Measurements from ENCODE around the gene ABRACL. TPM values are rescaled to one million over a fixed set of nuclear protein-coding genes. Genes with fewer than 3 reads are reported as not detected.

Gene ABRACL
- total and polyA plus RNA-seq, 2 donors (not counting 3 experiments of a cell fraction or from before 2014, with no cell fraction given) = 54.4 to 87.4 TPM

- no peak for TF ChIP-seq MAX (IDR thresholded peaks at IDR 0.05; ENCODE audit: insufficient read depth, insufficient read length)
- TF ChIP-seq MYC (IDR thresholded peaks at IDR 0.05; ENCODE audit: low read depth, low read length) = no peak
- TF ChIP-seq JUN (IDR thresholded peaks at IDR 0.05; ENCODE audit: borderline replicate concordance, insufficient read depth, insufficient read length, low read depth) = no peak
- TF ChIP-seq EZH2 (IDR thresholded peaks at IDR 0.05; ENCODE audit: borderline replicate concordance, low read depth, low read length, severe bottlenecking) = no peak
- no peak for TF ChIP-seq CTCF (IDR thresholded peaks at IDR 0.05; ENCODE audit: extremely low read depth in 1 of 2, insufficient read depth in 1 of 2, low read depth in 1 of 2, low read length in 2 of 2)
- TF ChIP-seq POLR2AphosphoS5 (IDR thresholded peaks at IDR 0.05; ENCODE audit: insufficient read depth, low read depth, low read length) = no peak
- TF ChIP-seq POLR2A (IDR thresholded peaks at IDR 0.05; ENCODE audit: low read depth, low read length) = no peak
- TF ChIP-seq FOS (IDR thresholded peaks at IDR 0.05; ENCODE audit: borderline replicate concordance, insufficient read depth, low read length) = no peak
- TF ChIP-seq GATA2 (IDR thresholded peaks at IDR 0.05; ENCODE audit: insufficient read depth, insufficient read length, low read depth, low read length) = no peak
- no peak overlapping the region for H3K4me3 ChIP-seq (replicated peaks in 1 of 3; ENCODE audit: insufficient read depth in 1 of 3, low read depth in 1 of 3, low read length in 3 of 3)
- H3K9ac ChIP-seq (replicated peaks; ENCODE audit: extremely low read depth, insufficient read depth, low read length) = no peak overlapping the region
- no peak for DNase-seq (ENCODE audit: low read depth, low spot score)
- H3K9me3 ChIP-seq (replicated peaks; ENCODE audit: control insufficient read depth, insufficient read depth, low read length) = no peaks in the 10 kb centered on the region
- H3K27ac ChIP-seq (ENCODE audit: insufficient read depth, low read depth, low read length) = no peak overlapping the region
- no peaks in the 10 kb centered on the region for H3K4me1 ChIP-seq (ENCODE audit: control insufficient read depth, extremely low read depth, insufficient read depth, low read length)
- dilution Hi-C loops (cut with MboI; ENCODE audit: extremely low pct_ligation_motif_present, low sequenced_read_pairs) (no loop called here), intact Hi-C loops (cut with micrococcal nuclease) (no loop called here)
- FAIRE-seq = no peak
- H3K27me3 ChIP-seq (ENCODE audit: control insufficient read depth in 2 of 2, insufficient read depth in 2 of 2, low read length in 2 of 2) = peaks cover 0 to 2% of the 10 kb centered on the region in 2 experiments
- H3K9me1 ChIP-seq (replicated peaks; ENCODE audit: control insufficient read depth, extremely low read depth, insufficient read depth, low read length) = no peaks in the 10 kb centered on the region
- H3K4me2 ChIP-seq (ENCODE audit: insufficient read depth, low read length) = no peak overlapping the region
- ChIA-PET CTCF (interaction anchor here (1.5 kb wide), 1 partner anchor 30 kb away, joined by 3 read pairs; no protein-coding TSS in a partner anchor), POLR2A (no interaction called here)
- H4K20me1 ChIP-seq (replicated peaks; ENCODE audit: control insufficient read depth, extremely low read depth, insufficient read depth, low read length) = no peaks in the 10 kb centered on the region
- H3K79me2 ChIP-seq (ENCODE audit: control insufficient read depth, insufficient read depth, low read length) = no peaks in the 10 kb centered on the region
- BruUV-seq (replicated peaks) = no TSS peak
- H3K36me3 ChIP-seq (ENCODE audit: control insufficient read depth in 2 of 2, extremely low read depth in 1 of 2, insufficient read depth in 2 of 2, low read length in 2 of 2) = no peaks in the 10 kb centered on the region
- H2AFZ ChIP-seq (ENCODE audit: low read depth, low read length) = no peak overlapping the region
Measured at GRCh38 chr6:139016337-139017213, 12.0 kb upstream of the ABRACL start.
